GM21423 (cell line): Measurements from ENCODE around the gene PKN1.

Experiments used
- ATAC-seq: cut with Tn5 transposase; IDR thresholded peaks from one replicate; pipeline ENCODE4 v1.9.1; 2021; ENCODE audit warnings: mild to moderate bottlenecking, moderate library complexity; ENCODE audit not compliant: unreplicated experiment

PKN1 gene

GRCh38 chr19:14510311-14511228, 77.5 kb downstream of the PKN1 start:
- ATAC-seq = no peak

- no peak for ATAC-seq
Measured at GRCh38 chr19:14511229-14511593, 78.1 kb downstream of the PKN1 start.

- no peak for ATAC-seq
Measured at GRCh38 chr19:14512406-14512961, 79.4 kb downstream of the PKN1 start.

DNA sequence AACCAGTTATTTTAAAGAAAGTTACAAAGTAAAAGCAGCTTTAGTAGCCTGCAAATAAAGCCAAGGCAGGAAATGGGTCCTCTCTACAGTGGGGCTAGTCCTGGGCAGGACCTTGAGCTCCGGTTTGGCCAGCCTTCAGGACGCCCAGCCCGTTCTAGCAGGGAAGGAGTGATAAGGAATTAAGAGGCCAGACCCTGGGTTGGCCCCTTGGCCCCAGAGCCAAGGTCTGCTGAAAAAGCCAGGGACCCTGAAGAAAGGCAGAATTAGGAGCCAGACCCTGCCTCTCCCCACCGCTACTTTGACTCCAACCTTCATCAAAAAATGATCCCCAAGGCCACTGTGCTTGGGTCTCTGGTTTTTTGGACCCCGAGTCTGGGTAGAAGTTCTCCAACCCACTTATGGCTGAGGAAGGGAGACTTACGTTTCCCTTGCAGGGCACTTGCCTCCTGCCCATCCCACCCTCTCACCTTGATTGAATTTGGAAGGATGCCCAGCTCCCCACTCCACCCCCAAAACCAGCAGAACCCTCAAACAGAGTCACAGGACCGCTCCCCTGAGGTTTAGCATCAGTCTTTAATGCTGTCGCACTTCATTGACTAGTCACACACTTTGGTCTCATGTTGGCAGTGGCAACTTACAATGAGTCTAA, 81.2 kb downstream of the PKN1 start:
- ATAC-seq = no peak

- no peak for ATAC-seq
Measured at GRCh38 chr19:14515501-14516047, 82.5 kb downstream of the PKN1 start.

- ATAC-seq = no peak
Measured at GRCh38 chr19:14516048-14516534, 83.0 kb downstream of the PKN1 start.

- no peak for ATAC-seq
Measured at GRCh38 chr19:14516746-14517438, 83.8 kb downstream of the PKN1 start.

DNA sequence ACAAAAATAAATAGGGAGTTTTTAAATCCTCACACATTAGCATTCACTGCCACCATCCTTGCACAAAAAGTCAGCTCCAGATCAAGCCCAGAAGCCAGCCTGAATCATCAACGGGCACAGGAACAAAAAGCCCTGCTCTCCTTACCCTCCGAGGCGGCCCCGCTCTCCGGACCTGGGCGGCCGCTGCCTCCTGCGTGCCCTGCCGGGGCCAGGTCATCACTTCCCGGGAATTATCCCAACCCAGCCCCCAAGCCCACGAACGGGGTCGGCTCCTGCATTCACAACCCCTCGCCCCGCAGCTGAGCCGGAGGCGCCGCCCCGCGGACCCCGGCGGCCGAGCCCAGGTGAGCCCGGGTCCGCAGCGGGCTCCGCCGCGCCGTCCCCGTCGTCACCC, 84.3 kb downstream of the PKN1 start:
- ATAC-seq = no peak

GRCh38 chr19:14517840-14518505, 84.9 kb downstream of the PKN1 start, which contains the start of gene DNAJB1:
TSS of gene DNAJB1 (minus strand) at chr19:14518397. CDS start at chr19:14518349, 48 bp downstream.
- peak; percentile 61 for ATAC-seq

GRCh38 chr19:14519245-14519859, 86.2 kb downstream of the PKN1 start:
- no peak for ATAC-seq

DNA sequence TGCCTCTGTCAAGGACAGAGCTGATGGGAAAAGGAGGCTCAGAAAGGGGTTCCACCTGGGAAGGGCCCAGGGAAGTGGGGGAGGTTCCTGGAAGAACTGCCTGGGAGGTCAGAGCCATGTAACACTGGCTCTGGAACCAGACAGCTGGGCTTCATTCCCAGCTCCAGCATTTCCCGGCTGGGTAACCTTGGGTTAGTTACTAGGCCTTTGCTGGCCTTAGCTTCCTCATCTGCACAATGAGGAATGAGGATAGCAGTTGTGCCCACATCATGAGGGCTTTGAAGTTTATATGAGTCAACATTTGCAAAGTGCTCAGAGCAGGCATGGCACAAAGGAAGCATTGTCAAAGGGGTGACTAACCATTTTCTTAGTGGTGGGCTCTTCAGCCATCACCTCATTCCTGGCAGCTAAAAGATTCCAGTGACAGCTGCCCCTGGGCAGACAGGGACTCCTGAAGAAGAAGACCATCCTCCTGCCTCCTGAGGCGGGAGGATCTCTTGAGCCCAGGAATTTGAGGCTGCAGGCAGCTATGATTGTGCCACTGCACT, 86.8 kb downstream of the PKN1 start:
- no peak for ATAC-seq

GRCh38 chr19:14520543-14520942, 87.4 kb downstream of the PKN1 start:
- ATAC-seq = no peak
